Measurements from ENCODE around the gene PLAC8. TPM values are rescaled to one million over a fixed set of nuclear protein-coding genes. Genes with fewer than 3 reads are reported as not detected.
"Not testable (repeated sequence)": the region's sequence is repeated elsewhere in the genome, so short reads cannot be mapped to it uniquely, and the experiment has no call there.

PLAC8 gene
- total RNA-seq, 1 experiment from 2014 or later: 3.3 TPM

DNA sequence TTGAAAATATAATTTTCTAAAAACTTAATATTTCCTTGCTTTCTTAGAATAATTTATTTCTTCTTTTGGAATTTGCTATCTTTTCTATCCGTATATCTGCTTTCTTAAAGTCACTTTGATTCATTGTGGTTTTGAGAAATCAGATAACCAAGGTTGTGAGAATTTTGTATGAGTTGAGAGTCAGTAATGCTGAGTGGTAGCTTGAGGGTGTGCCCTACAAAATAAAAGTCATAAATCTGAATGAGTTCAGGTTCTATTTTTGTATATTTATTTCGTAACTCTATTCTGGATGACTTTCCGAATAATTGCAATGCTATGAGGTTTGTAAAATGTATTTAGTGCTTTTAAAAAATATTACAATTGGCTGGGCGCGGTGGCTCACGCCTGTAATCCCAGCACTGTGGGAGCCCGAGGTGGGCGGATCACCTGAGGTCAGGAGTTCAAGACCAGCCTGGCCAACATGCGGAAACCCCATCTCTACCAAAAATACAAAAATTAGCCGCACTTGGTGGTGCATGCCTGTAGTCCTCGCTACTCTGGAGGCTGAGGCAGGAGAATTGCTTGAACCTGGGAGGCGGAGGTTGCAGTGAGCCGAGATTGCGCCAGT lies 70.6 kb downstream of the PLAC8 start:
- Mint-ChIP-seq H3K4me3 (ENCODE audit: unreplicated experiment) (no peak overlapping the region), H3K27ac (ENCODE audit: low read depth, unreplicated experiment) (peak overlapping the region; percentile 31), H3K27me3 (ENCODE audit: insufficient read depth, unreplicated experiment) (no peaks in the 10 kb centered on the region), H3K4me1 (ENCODE audit: insufficient read depth, unreplicated experiment) (peaks cover 5% of the 10 kb centered on the region), H3K36me3 (ENCODE audit: insufficient read depth, unreplicated experiment) (peaks cover 7% of the 10 kb centered on the region), H3K9me3 (ENCODE audit: unreplicated experiment) (no peaks in the 10 kb centered on the region)
- TF ChIP-seq, protein P1, sequence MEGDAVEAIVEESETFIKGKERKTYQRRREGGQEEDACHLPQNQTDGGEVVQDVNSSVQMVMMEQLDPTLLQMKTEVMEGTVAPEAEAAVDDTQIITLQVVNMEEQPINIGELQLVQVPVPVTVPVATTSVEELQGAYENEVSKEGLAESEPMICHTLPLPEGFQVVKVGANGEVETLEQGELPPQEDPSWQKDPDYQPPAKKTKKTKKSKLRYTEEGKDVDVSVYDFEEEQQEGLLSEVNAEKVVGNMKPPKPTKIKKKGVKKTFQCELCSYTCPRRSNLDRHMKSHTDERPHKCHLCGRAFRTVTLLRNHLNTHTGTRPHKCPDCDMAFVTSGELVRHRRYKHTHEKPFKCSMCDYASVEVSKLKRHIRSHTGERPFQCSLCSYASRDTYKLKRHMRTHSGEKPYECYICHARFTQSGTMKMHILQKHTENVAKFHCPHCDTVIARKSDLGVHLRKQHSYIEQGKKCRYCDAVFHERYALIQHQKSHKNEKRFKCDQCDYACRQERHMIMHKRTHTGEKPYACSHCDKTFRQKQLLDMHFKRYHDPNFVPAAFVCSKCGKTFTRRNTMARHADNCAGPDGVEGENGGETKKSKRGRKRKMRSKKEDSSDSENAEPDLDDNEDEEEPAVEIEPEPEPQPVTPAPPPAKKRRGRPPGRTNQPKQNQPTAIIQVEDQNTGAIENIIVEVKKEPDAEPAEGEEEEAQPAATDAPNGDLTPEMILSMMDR (IDR thresholded peaks at IDR 0.05; ENCODE audit: unreplicated experiment): no peak
- BruUV-seq (replicated peaks): no TSS peak
- POLR2A ChIA-PET: interaction anchor here (0.7 to 3.0 kb wide), 4 partner anchors 9 to 224 kb away, joined by 3 to 20 read pairs (median 6); partner anchors contain the start of gene COPS4
- CTCF ChIA-PET: no interaction called here
- peak; percentile 56 for DNase-seq (ENCODE audit: unreplicated experiment)
- intact Hi-C loops (cut with micrococcal nuclease): no loop called here

GRCh38 chr4:83043157-83043556 lies 71.4 kb downstream of the PLAC8 start:
- BruUV-seq (replicated peaks); H3K4me3 Mint-ChIP-seq (ENCODE audit: unreplicated experiment); DNase-seq (ENCODE audit: unreplicated experiment); intact Hi-C loops (cut with micrococcal nuclease); H3K36me3 Mint-ChIP-seq (ENCODE audit: insufficient read depth, unreplicated experiment); H3K4me1 Mint-ChIP-seq (ENCODE audit: insufficient read depth, unreplicated experiment); H3K27me3 Mint-ChIP-seq (ENCODE audit: insufficient read depth, unreplicated experiment); H3K9me3 Mint-ChIP-seq (ENCODE audit: unreplicated experiment): not testable (repeated sequence)
- ChIA-PET POLR2A (interaction anchor here (0.6 to 3.0 kb wide), 4 partner anchors 8 to 238 kb away, joined by 3 to 20 read pairs (median 6); partner anchors contain the start of gene COPS4), CTCF (interaction anchor here (0.7 kb wide), 1 partner anchor 144 kb away, joined by 3 read pairs; no protein-coding TSS in a partner anchor)
- peak overlapping the region; percentile 42 for H3K27ac Mint-ChIP-seq (ENCODE audit: low read depth, unreplicated experiment)

- intact Hi-C loops (cut with micrococcal nuclease): no loop called here
Observed at GRCh38 chr4:83040269-83040668, 74.3 kb downstream of the PLAC8 start.

More at GRCh38 chr4:83040269-83040668, 74.3 kb downstream of the PLAC8 start:
- ChIA-PET CTCF (interaction anchor here (0.6 to 2.2 kb wide), 5 partner anchors 15 to 241 kb away, joined by 3 to 8 read pairs (median 4); no protein-coding TSS in a partner anchor), POLR2A (interaction anchor here (1.0 to 2.8 kb wide), 3 partner anchors 28 to 150 kb away, joined by 3 to 13 read pairs (median 5); partner anchors contain the start of genes LIN54 and SEC31A)
- BruUV-seq (replicated peaks): no TSS peak
- DNase-seq (ENCODE audit: unreplicated experiment): no peak
- H3K4me3 Mint-ChIP-seq (ENCODE audit: unreplicated experiment): no peak overlapping the region
- H3K36me3 Mint-ChIP-seq (ENCODE audit: insufficient read depth, unreplicated experiment): peaks cover 6% of the 10 kb centered on the region
- no peak overlapping the region for H3K27ac Mint-ChIP-seq (ENCODE audit: low read depth, unreplicated experiment)
- peaks cover 12% of the 10 kb centered on the region for H3K4me1 Mint-ChIP-seq (ENCODE audit: insufficient read depth, unreplicated experiment)
- TF ChIP-seq, protein P1 (IDR thresholded peaks at IDR 0.05; ENCODE audit: unreplicated experiment): no peak
- H3K9me3 Mint-ChIP-seq (ENCODE audit: unreplicated experiment): no peaks in the 10 kb centered on the region
- no peaks in the 10 kb centered on the region for H3K27me3 Mint-ChIP-seq (ENCODE audit: insufficient read depth, unreplicated experiment)

Other genes with a start within 250 kb of the PLAC8 start
- gene SEC31A, start 223.6 kb downstream of the PLAC8 start, total RNA-seq (2022): 212 and 229 TPM in 2 replicates
- 3.6 and 4.0 TPM in 2 replicates for gene THAP9, start 214.0 kb downstream of the PLAC8 start, total RNA-seq (2022)
- gene LIN54, start 103.9 kb downstream of the PLAC8 start, total RNA-seq (2022): 16.0 and 16.5 TPM in 2 replicates
- 34.7 and 36.6 TPM in 2 replicates for gene COPS4, start 79.5 kb downstream of the PLAC8 start, total RNA-seq (2022)
- gene COQ2, start 170.1 kb upstream of the PLAC8 start, total RNA-seq (2022): 18.0 and 27.8 TPM in 2 replicates
- 5.5 and 6.0 TPM in 2 replicates for gene HPSE, start 220.1 kb upstream of the PLAC8 start, total RNA-seq (2022)

Measured in MCF 10A (cell line).